HG02610 (cell line): ENCODE measurements around the gene KIF26B.
"Not testable (repeated sequence)": the region's sequence is repeated elsewhere in the genome, so short reads cannot be mapped to it uniquely, and the experiment has no call there.

Experiments used
- ATAC-seq: cut with Tn5 transposase; IDR thresholded peaks from one replicate; pipeline ENCODE4 v1.9.1; 2021; ENCODE audit warnings: mild to moderate bottlenecking, moderate library complexity; ENCODE audit not compliant: unreplicated experiment

Gene KIF26B

GRCh38 chr1:245378311-245378722 is 223.5 kb downstream of the KIF26B start:
- ATAC-seq: peak; percentile 76

- ATAC-seq: peak; percentile 24
Measured at GRCh38 chr1:245378745-245379144, 224.0 kb downstream of the KIF26B start.

- ATAC-seq: no peak
Measured at GRCh38 chr1:245380790-245381535, 226.2 kb downstream of the KIF26B start.

GRCh38 chr1:245382981-245383380 is 228.2 kb downstream of the KIF26B start:
- ATAC-seq: no peak

- ATAC-seq: no peak
Measured at GRCh38 chr1:245383396-245384330, 228.9 kb downstream of the KIF26B start.

GRCh38 chr1:245386297-245386971 is 231.6 kb downstream of the KIF26B start:
- no peak for ATAC-seq

GRCh38 chr1:245388687-245389086 is 233.9 kb downstream of the KIF26B start:
- ATAC-seq: no peak

GRCh38 chr1:245389873-245390272 is 235.1 kb downstream of the KIF26B start:
- ATAC-seq: no peak

- ATAC-seq: no peak
Measured at GRCh38 chr1:245390975-245391374, 236.2 kb downstream of the KIF26B start.

- no peak for ATAC-seq
Measured at GRCh38 chr1:245393694-245394093, 238.9 kb downstream of the KIF26B start.

GRCh38 chr1:245395680-245396079 is 240.9 kb downstream of the KIF26B start:
- ATAC-seq: no peak

- ATAC-seq: no peak
Measured at GRCh38 chr1:245396615-245397014, 241.8 kb downstream of the KIF26B start.

- no peak for ATAC-seq
Measured at GRCh38 chr1:245397771-245398170, 243.0 kb downstream of the KIF26B start.

GRCh38 chr1:245398180-245398579 is 243.4 kb downstream of the KIF26B start:
- no peak for ATAC-seq

- ATAC-seq: no peak
Measured at GRCh38 chr1:245401881-245402587, 247.2 kb downstream of the KIF26B start.

- ATAC-seq: not testable (repeated sequence)
Measured at GRCh38 chr1:245402998-245403397, 248.2 kb downstream of the KIF26B start.

GRCh38 chr1:245404527-245404926 is 249.7 kb downstream of the KIF26B start:
- ATAC-seq: no peak

- no peak for ATAC-seq
Measured at GRCh38 chr1:245404952-245405351, 250.2 kb downstream of the KIF26B start.

GRCh38 chr1:245406426-245406825 is 251.6 kb downstream of the KIF26B start:
- no peak for ATAC-seq

GRCh38 chr1:245407983-245408382 is 253.2 kb downstream of the KIF26B start:
- ATAC-seq: no peak
